ENCODE results near the gene GABRG3. TPM values are rescaled to one million over a fixed set of nuclear protein-coding genes. Genes with fewer than 3 reads are reported as not detected.

The GABRG3 gene
- total RNA-seq, 1 donor from 2014 or later = 3.0 TPM

DNA sequence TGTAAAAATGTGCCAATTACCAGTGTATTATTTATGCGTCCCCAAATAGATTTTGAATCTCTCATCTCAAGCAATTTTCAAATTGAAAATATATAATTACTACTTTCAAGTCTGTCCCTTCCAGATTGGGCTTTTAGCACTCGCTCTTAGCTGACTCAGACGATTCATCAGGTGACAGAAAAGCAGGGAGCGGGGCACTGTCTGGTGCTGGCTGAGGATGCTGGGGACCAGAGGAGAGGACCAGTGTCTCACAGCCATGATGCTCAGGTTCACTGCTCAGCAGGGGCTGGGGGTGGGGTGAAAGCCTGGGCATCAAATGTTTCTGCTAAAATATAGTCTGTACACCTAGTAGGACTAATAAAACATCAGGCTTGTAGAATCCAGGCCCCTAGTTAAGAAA lies 199.9 kb downstream of the GABRG3 start:
- Mint-ChIP-seq H3K36me3 (no peaks in the 10 kb centered on the region), H3K27ac (no peak overlapping the region), H3K9me3 (no peaks in the 10 kb centered on the region), H3K4me1 (no peaks in the 10 kb centered on the region), H3K4me3 (no peak overlapping the region), H3K27me3 (ENCODE audit: low read depth) (no peaks in the 10 kb centered on the region)
- no peak for DNase-seq (ENCODE audit: low spot score in 2 of 2, unreplicated experiment in 2 of 2)
- TF ChIP-seq, protein P1, sequence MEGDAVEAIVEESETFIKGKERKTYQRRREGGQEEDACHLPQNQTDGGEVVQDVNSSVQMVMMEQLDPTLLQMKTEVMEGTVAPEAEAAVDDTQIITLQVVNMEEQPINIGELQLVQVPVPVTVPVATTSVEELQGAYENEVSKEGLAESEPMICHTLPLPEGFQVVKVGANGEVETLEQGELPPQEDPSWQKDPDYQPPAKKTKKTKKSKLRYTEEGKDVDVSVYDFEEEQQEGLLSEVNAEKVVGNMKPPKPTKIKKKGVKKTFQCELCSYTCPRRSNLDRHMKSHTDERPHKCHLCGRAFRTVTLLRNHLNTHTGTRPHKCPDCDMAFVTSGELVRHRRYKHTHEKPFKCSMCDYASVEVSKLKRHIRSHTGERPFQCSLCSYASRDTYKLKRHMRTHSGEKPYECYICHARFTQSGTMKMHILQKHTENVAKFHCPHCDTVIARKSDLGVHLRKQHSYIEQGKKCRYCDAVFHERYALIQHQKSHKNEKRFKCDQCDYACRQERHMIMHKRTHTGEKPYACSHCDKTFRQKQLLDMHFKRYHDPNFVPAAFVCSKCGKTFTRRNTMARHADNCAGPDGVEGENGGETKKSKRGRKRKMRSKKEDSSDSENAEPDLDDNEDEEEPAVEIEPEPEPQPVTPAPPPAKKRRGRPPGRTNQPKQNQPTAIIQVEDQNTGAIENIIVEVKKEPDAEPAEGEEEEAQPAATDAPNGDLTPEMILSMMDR (IDR thresholded peaks at IDR 0.05; ENCODE audit: unreplicated experiment) = no peak

- Mint-ChIP-seq H3K27me3 (ENCODE audit: low read depth) (no peaks in the 10 kb centered on the region), H3K9me3 (peaks cover 15% of the 10 kb centered on the region), H3K27ac (no peak overlapping the region), H3K36me3 (no peaks in the 10 kb centered on the region), H3K4me3 (no peak overlapping the region), H3K4me1 (no peaks in the 10 kb centered on the region)
- DNase-seq (ENCODE audit: low spot score in 2 of 2, unreplicated experiment in 2 of 2) = no peak
- TF ChIP-seq, protein P1 (IDR thresholded peaks at IDR 0.05; ENCODE audit: unreplicated experiment) = no peak
Measured at GRCh38 chr15:27172821-27173220, 201.8 kb downstream of the GABRG3 start.

DNA sequence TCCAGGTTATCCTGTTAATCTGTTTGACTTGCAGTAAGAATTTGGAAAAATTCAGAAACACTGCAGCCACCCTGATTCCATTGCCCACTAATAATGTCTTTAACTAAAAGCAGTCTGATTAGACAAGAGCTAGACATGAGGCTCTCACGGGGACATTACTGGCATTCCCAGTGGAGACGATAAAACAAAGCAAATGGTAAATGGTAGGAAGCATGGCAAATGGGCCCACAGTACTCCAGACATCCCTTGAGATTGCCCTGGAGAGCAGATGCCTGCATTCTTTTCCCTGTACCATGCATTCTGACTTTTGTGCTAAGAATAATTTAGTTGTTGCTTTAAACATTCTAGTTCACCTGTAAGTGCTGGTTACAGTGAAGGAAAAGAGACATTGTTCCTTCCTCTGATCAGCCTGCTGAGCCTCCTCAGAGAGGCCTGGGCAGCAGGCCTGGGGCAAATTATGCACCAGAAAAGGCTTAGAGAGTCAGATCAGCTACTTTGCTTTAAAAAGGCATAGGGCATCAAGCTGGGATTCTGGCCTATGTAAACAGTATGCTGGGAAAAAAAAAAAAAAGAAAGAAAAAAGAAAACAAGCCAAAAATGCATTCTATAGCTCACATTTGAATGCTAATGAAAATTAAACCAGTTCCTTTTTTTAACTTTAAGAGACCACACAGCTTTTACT lies 204.6 kb downstream of the GABRG3 start:
- no peak overlapping the region for H3K27ac Mint-ChIP-seq
- no peak overlapping the region for H3K4me3 Mint-ChIP-seq
- DNase-seq (ENCODE audit: low spot score in 2 of 2, unreplicated experiment in 2 of 2) = no peak
- no peaks in the 10 kb centered on the region for H3K4me1 Mint-ChIP-seq
- H3K9me3 Mint-ChIP-seq = peaks cover 19% of the 10 kb centered on the region
- TF ChIP-seq, protein P1 (IDR thresholded peaks at IDR 0.05; ENCODE audit: unreplicated experiment) = no peak
- H3K27me3 Mint-ChIP-seq (ENCODE audit: low read depth) = no peaks in the 10 kb centered on the region
- no peaks in the 10 kb centered on the region for H3K36me3 Mint-ChIP-seq

- no peak overlapping the region for H3K27ac Mint-ChIP-seq
- TF ChIP-seq, protein P1 (IDR thresholded peaks at IDR 0.05; ENCODE audit: unreplicated experiment) = no peak
Measured at GRCh38 chr15:27176785-27177406, 205.9 kb downstream of the GABRG3 start.

DNA sequence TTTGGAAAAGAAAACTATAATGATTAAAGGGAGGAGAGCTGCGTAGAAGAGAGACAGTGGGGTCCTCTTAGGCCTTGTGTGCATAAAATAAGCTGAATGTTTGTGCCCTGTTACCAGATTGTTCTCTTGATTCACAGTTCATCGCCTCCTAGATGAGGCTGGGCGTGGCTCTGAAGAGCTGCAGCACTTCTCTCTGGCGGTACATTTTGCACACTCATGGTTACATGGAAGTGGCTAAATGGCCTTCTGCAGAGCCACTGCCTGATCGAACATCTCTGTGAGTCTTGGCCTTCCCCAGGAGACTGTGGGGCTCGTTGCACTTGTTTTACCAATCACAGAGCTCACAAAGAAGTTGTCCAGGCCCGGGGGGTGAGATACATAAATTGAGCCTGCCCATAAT lies 208.8 kb downstream of the GABRG3 start:
- H3K4me1 Mint-ChIP-seq = no peaks in the 10 kb centered on the region
- TF ChIP-seq, protein P1 (IDR thresholded peaks at IDR 0.05; ENCODE audit: unreplicated experiment) = no peak
- DNase-seq (ENCODE audit: low spot score in 2 of 2, unreplicated experiment in 2 of 2) = no peak
- no peaks in the 10 kb centered on the region for H3K36me3 Mint-ChIP-seq
- peaks cover 19% of the 10 kb centered on the region for H3K9me3 Mint-ChIP-seq
- H3K4me3 Mint-ChIP-seq = no peak overlapping the region
- no peaks in the 10 kb centered on the region for H3K27me3 Mint-ChIP-seq (ENCODE audit: low read depth)
- no peak overlapping the region for H3K27ac Mint-ChIP-seq

More at GRCh38 chr15:27176785-27177406, 205.9 kb downstream of the GABRG3 start:
- H3K27me3 Mint-ChIP-seq (ENCODE audit: low read depth) = no peaks in the 10 kb centered on the region
- H3K36me3 Mint-ChIP-seq = no peaks in the 10 kb centered on the region
- H3K4me1 Mint-ChIP-seq = no peaks in the 10 kb centered on the region
- no peak overlapping the region for H3K4me3 Mint-ChIP-seq
- DNase-seq (ENCODE audit: low spot score in 2 of 2, unreplicated experiment in 2 of 2) = no peak
- H3K9me3 Mint-ChIP-seq = peaks cover 19% of the 10 kb centered on the region

Measured in mesothelial cell of epicardium (in vitro differentiated cells).